Activated CD8-positive, alpha-beta memory T cell treated with anti-CD3 and anti-CD28 coated beads for 24 hours (primary cell): Measurements from ENCODE around the gene ALOX15B.

ENCODE experiments used
- DNase-seq: peaks from one replicate; pipeline ENCODE4 v3.0.0-alpha.2; 2020

The ALOX15B gene

GRCh38 chr17:8084250-8084649, 45.4 kb downstream of the ALOX15B start:
- no peak for DNase-seq

- no peak for DNase-seq
Observed at GRCh38 chr17:8087075-8087951, 48.5 kb downstream of the ALOX15B start, which contains the start of gene ALOX12B. ALOX12B (minus strand) TSS chr17:8087716; CDS start chr17:8087442, 274 bp downstream.

GRCh38 chr17:8087952-8088230, 49.0 kb downstream of the ALOX15B start:
- DNase-seq: no peak

- no peak for DNase-seq
Observed at GRCh38 chr17:8089728-8090127, 50.9 kb downstream of the ALOX15B start.

GRCh38 chr17:8091033-8091687, 52.3 kb downstream of the ALOX15B start:
- no peak for DNase-seq

- no peak for DNase-seq
Observed at GRCh38 chr17:8095361-8095760, 56.5 kb downstream of the ALOX15B start.

- no peak for DNase-seq
Observed at GRCh38 chr17:8096541-8096940, 57.7 kb downstream of the ALOX15B start.
